ENCODE measurements around the gene SLC38A11.

SLC38A11 gene

GRCh38 chr2:164877169-164877568 is 78.2 kb downstream of the SLC38A11 start:
- H3K27ac ChIP-seq, result no peak overlapping the region
- no peak for TF ChIP-seq CTCF (IDR thresholded peaks at IDR 0.05)
- no peak overlapping the region for H2AFZ ChIP-seq
- no peak overlapping the region for H3K4me3 ChIP-seq (ENCODE audit: low read depth, low read length)
- H3K36me3 ChIP-seq (ENCODE audit: control insufficient read depth, insufficient read depth, low read length), result no peaks in the 10 kb centered on the region
- H3K79me2 ChIP-seq, result no peaks in the 10 kb centered on the region
- H3K4me1 ChIP-seq, result no peaks in the 10 kb centered on the region
- H3K9ac ChIP-seq, result no peak overlapping the region
- no peak overlapping the region for H3K4me2 ChIP-seq (ENCODE audit: low read length)
- H3K27me3 ChIP-seq (ENCODE audit: control insufficient read depth, insufficient read depth, low read length), result no peaks in the 10 kb centered on the region
- H3K9me3 ChIP-seq (ENCODE audit: control insufficient read depth, low read length), result no peaks in the 10 kb centered on the region

GRCh38 chr2:164875334-164876205 is 79.8 kb downstream of the SLC38A11 start:
- Histone ChIP-seq H3K36me3 (ENCODE audit: control insufficient read depth, insufficient read depth, low read length) (no peaks in the 10 kb centered on the region), H3K4me2 (ENCODE audit: low read length) (no peak overlapping the region), H3K9me3 (ENCODE audit: control insufficient read depth, low read length) (no peaks in the 10 kb centered on the region), H2AFZ (no peak overlapping the region), H3K4me3 (ENCODE audit: low read depth, low read length) (no peak overlapping the region), H3K27me3 (ENCODE audit: control insufficient read depth, insufficient read depth, low read length) (no peaks in the 10 kb centered on the region), H3K4me1 (no peaks in the 10 kb centered on the region), H3K27ac (no peak overlapping the region), H3K9ac (no peak overlapping the region), H3K79me2 (no peaks in the 10 kb centered on the region)
- TF ChIP-seq CTCF (IDR thresholded peaks at IDR 0.05), result no peak

- H3K4me2 ChIP-seq (ENCODE audit: low read length), result no peak overlapping the region
- no peak for TF ChIP-seq CTCF (IDR thresholded peaks at IDR 0.05)
- H3K79me2 ChIP-seq, result no peaks in the 10 kb centered on the region
- no peaks in the 10 kb centered on the region for H3K4me1 ChIP-seq
- H3K36me3 ChIP-seq (ENCODE audit: control insufficient read depth, insufficient read depth, low read length), result no peaks in the 10 kb centered on the region
- no peaks in the 10 kb centered on the region for H3K27me3 ChIP-seq (ENCODE audit: control insufficient read depth, insufficient read depth, low read length)
- H3K27ac ChIP-seq, result no peak overlapping the region
- H3K9ac ChIP-seq, result no peak overlapping the region
- no peaks in the 10 kb centered on the region for H3K9me3 ChIP-seq (ENCODE audit: control insufficient read depth, low read length)
- no peak overlapping the region for H3K4me3 ChIP-seq (ENCODE audit: low read depth, low read length)
- H2AFZ ChIP-seq, result no peak overlapping the region
Observed at GRCh38 chr2:164873210-164873908, 82.0 kb downstream of the SLC38A11 start.

GRCh38 chr2:164871404-164871803 is 83.9 kb downstream of the SLC38A11 start:
- H3K4me1 ChIP-seq, result no peaks in the 10 kb centered on the region
- no peak overlapping the region for H3K9ac ChIP-seq
- TF ChIP-seq CTCF (IDR thresholded peaks at IDR 0.05), result no peak
- H3K36me3 ChIP-seq (ENCODE audit: control insufficient read depth, insufficient read depth, low read length), result no peaks in the 10 kb centered on the region
- no peak overlapping the region for H2AFZ ChIP-seq
- no peak overlapping the region for H3K27ac ChIP-seq
- no peaks in the 10 kb centered on the region for H3K9me3 ChIP-seq (ENCODE audit: control insufficient read depth, low read length)
- no peaks in the 10 kb centered on the region for H3K27me3 ChIP-seq (ENCODE audit: control insufficient read depth, insufficient read depth, low read length)
- no peak overlapping the region for H3K4me3 ChIP-seq (ENCODE audit: low read depth, low read length)
- no peak overlapping the region for H3K4me2 ChIP-seq (ENCODE audit: low read length)
- no peaks in the 10 kb centered on the region for H3K79me2 ChIP-seq

Data from parathyroid adenoma (tissue), 2 donors.